Stimulated activated CD4-positive, alpha-beta T cell treated with anti-CD3 and anti-CD28 coated beads, Interleukin-4, amount 100 ng/mL, for 48 hours (primary cell): ENCODE data around the gene IFNA13.
"Not testable (repeated sequence)": the region's sequence is repeated elsewhere in the genome, so short reads cannot be mapped to it uniquely, and the experiment has no call there.

Experiments
- DNase-seq, 2 donors: peaks; one replicate each; pipeline ENCODE4 v3.0.0-alpha.2; 2020; ENCODE audit warnings: low read depth in 2 of 2

IFNA13 gene

GRCh38 chr9:21367957-21368356 is at the start of gene IFNA13:
TSS of gene IFNA13 (minus strand) at chr9:21368057. CDS start at chr9:21368010, 47 bp downstream.
- no peak for DNase-seq

GRCh38 chr9:21415493-21416267 is 47.8 kb upstream of the IFNA13 start:
- DNase-seq = no peak

- no peak for DNase-seq
Observed at GRCh38 chr9:21414220-21414940, 46.5 kb upstream of the IFNA13 start.

- DNase-seq = no peak
Observed at GRCh38 chr9:21413624-21414023, 45.8 kb upstream of the IFNA13 start.

- DNase-seq = no peak
Observed at GRCh38 chr9:21413151-21413550, 45.3 kb upstream of the IFNA13 start.

- DNase-seq = no peak
Observed at GRCh38 chr9:21412107-21412506, 44.2 kb upstream of the IFNA13 start.

GRCh38 chr9:21408817-21409216 is 41.0 kb upstream of the IFNA13 start, which contains the start of gene IFNA8:
TSS of gene IFNA8 (plus strand) at chr9:21409117. CDS start at chr9:21409177, 60 bp downstream.
- DNase-seq = no peak

GRCh38 chr9:21404146-21404545 is 36.3 kb upstream of the IFNA13 start:
- no peak for DNase-seq

GRCh38 chr9:21402386-21403251 is 34.8 kb upstream of the IFNA13 start:
- no peak for DNase-seq

GRCh38 chr9:21399956-21400355 is 32.1 kb upstream of the IFNA13 start:
- DNase-seq = no peak

- no peak for DNase-seq
Observed at GRCh38 chr9:21398955-21399489, 31.2 kb upstream of the IFNA13 start.

GRCh38 chr9:21395778-21396717 is 28.2 kb upstream of the IFNA13 start:
- DNase-seq = peak; percentile 43 to 56

GRCh38 chr9:21392270-21392669 is 24.4 kb upstream of the IFNA13 start:
- DNase-seq = no peak

GRCh38 chr9:21385131-21385670 is 17.3 kb upstream of the IFNA13 start, which contains the start of gene IFNA2:
TSS of gene IFNA2 (minus strand) at chr9:21385398. CDS start at chr9:21385329, 69 bp downstream.
- DNase-seq = no peak

- DNase-seq = no peak
Observed at GRCh38 chr9:21383627-21384026, 15.8 kb upstream of the IFNA13 start.

GRCh38 chr9:21381448-21382339 is 13.8 kb upstream of the IFNA13 start:
- DNase-seq = no peak

GRCh38 chr9:21371467-21371866 is 3.6 kb upstream of the IFNA13 start:
- not testable (repeated sequence) for DNase-seq

GRCh38 chr9:21367169-21367568 is 688 bp downstream of the IFNA13 start:
- not testable (repeated sequence) for DNase-seq

- no peak for DNase-seq
Observed at GRCh38 chr9:21362287-21362686, 5.6 kb downstream of the IFNA13 start.
